HG02798 (cell line): ENCODE data around the gene GDF11.
A peak's percentile ranks its signal among the peaks of the same experiment; 100 is the strongest.

Source experiments
- ATAC-seq: cut with Tn5 transposase; IDR thresholded peaks from one replicate; pipeline ENCODE4 v1.9.1; 2021; ENCODE audit warnings: mild to moderate bottlenecking; ENCODE audit not compliant: unreplicated experiment, poor library complexity

GDF11 gene

DNA sequence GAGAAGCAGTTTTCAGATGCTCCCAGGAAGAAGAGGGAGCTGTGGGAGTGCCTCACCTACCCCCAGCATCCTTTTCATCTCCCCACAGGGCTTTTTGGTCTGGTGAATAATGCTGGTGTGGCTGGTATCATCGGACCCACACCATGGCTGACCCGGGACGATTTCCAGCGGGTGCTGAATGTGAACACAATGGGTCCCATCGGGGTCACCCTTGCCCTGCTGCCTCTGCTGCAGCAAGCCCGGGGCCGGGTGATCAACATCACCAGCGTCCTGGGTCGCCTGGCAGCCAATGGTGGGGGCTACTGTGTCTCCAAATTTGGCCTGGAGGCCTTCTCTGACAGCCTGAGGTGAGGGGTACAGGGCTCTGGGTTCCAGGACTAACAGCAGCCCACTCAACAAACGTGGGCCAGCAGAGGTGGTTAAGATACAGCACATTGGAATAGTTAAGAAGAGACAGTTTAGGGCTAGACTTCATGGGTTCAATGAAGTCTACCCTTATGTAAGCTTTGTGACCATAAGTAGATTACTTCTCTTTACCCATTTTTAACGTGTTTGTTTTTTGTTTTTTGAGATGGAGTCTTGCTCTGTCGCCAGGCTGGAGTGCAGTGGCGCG lies 21.2 kb upstream of the GDF11 start:
- ATAC-seq: no peak

DNA sequence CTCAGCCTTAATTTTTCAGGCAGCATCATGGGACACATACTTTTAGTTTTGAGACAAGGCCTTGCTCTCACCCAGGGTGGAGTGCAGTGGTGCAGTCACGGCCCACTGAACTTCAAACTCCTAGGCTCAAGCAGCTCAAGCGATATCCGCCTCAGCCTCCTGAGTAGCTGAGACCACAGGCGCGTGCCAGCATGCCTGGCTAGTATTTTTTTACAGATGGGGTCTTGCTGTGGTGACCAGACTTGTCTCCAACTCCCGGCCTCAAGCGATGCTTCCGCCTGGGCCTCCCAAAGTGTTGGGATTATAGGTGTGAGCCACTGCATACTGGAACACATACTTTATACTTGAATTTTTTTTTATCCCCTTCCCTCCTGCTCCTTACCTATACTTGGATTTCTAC lies 20.0 kb upstream of the GDF11 start:
- no peak for ATAC-seq

- ATAC-seq: no peak
Observed at GRCh38 chr12:55723516-55724225, 19.3 kb upstream of the GDF11 start.

DNA sequence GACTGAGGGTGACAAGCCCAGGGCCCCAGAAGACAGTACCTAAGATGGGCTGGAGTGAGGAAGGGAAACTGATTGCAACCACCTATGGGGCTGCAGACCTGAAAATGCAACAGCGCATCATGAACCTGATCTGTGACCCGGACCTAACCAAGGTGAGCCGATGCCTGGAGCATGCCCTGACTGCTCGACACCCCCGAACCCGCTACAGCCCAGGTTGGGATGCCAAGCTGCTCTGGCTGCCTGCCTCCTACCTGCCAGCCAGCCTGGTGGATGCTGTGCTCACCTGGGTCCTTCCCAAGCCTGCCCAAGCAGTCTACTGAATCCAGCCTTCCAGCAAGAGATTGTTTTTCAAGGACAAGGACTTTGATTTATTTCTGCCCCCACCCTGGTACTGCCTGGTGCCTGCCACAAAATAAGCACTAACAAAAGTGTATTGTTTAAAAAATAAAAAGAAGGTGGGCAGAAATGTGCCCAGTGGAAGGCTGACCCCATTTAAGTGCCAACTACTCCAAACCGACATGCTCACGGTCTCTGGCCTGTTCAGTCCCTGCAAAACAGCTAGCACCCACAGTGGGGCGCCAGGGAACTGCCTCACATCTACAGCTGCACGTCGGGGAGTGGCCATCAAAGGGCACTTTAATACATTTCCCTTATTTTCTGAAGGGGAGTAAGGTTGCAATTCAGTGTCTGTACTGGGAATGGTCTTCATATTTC lies 18.5 kb upstream of the GDF11 start:
- no peak for ATAC-seq

GRCh38 chr12:55724940-55725309 lies 18.0 kb upstream of the GDF11 start:
- ATAC-seq: no peak

DNA sequence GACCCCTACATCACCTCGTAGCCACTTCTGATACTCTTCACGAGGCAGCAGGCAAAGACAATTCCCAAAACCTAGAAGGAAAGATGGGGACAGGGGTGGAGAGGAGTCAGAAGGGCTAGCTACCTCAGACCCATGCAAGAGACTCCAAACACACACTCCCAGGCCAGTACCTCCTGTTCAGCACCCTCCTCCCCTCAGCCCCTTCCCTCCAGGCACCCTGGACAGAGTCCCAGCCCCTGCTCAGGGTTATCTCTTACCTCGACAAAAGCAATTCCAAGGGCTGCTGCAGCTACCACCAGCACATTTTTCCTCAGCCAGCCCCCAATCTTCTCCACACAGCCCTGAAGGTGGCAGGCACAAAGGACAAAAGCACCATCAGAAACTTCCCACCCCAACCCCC lies 17.4 kb upstream of the GDF11 start:
- no peak for ATAC-seq

DNA sequence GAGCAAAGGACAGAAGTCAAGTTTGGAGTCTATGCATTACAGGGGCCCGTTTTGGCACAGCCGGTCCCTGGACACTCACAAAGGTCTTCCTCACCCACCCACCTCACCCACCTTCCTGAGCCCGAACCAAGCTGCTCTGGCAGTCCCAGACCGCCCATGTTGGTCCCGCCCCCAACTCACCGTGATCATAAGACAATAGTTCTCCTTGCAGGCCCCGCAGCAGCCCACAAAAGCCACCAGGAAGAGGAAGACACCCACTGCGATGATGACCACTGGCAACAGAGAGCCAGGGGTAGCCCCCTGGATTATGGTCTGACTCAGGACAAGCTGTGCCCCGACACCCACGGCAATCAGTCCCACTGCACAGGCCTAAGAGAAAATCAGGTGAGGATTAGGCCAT lies 16.0 kb upstream of the GDF11 start:
- no peak for ATAC-seq

DNA sequence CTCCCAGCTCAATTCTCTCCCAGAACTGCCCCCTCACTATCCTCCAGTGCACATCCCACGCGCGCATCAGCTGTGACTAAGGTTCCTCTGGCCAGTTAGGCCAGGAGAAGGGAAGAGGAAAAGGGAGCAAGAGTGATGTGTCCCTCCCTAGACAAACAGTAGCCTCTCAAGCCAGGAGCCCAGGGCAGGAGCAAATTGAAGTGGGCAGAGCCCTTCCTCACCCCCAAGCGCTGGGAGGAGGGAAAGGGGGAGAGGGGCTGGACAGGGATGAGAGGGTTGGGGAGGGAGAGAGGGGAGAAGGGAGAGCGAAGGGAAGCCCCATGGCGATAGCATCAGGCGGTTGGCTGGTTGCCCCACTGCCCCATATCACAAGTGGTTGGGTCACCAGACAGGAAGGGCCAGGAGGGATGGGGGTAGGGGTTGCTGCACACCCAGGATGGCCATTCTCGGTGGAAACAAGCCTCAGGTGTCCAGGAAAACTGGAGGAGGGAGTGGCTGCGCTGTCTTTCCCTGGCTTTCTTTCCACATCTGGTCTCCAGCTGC lies 15.2 kb upstream of the GDF11 start:
- ATAC-seq: no peak

DNA sequence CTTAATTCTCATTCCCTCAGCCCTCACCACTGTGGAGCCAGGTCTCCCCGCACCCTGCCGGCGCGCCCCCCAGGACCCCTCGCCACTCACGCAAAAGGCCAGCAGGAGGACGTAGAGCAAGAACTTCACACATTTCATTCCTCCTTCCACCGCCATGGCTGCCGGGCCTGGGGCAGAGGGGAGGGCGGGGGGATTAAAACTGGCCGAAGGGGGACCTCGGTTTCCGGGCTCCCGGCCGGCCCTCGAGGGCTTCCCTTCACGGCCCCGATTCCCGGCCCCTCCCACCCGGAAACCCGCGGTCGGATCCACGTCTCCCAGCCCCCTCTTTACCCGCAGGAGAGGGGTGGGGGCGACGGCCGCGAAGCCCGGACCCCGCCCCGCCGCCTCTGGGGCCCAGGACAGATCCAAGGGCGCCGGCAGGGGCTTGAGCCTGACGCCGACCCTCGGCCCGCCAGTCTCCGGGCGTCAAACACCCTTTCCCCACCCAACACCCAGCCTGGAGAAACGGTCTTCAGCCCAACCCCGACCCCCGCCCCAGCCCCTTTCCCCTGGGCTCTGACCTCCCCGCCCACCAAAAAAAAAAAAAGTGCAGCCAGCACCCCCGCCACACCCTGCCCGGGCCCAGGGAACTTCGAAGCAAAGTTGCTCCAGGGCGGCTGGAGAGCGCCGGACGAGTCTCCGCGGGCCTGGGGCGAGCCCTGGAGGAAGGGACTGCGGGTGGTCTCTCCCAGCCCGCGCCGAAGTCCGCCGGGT lies 14.6 kb upstream of the GDF11 start:
- ATAC-seq: no peak

- ATAC-seq: peak; percentile 82
Observed at GRCh38 chr12:55728939-55729818, 13.7 kb upstream of the GDF11 start, which contains the start of gene CD63. CD63 (minus strand) TSS chr12:55729009; CDS start chr12:55728341, 668 bp downstream.

GRCh38 chr12:55729819-55730818 lies 12.8 kb upstream of the GDF11 start:
- peak; percentile 36 for ATAC-seq

DNA sequence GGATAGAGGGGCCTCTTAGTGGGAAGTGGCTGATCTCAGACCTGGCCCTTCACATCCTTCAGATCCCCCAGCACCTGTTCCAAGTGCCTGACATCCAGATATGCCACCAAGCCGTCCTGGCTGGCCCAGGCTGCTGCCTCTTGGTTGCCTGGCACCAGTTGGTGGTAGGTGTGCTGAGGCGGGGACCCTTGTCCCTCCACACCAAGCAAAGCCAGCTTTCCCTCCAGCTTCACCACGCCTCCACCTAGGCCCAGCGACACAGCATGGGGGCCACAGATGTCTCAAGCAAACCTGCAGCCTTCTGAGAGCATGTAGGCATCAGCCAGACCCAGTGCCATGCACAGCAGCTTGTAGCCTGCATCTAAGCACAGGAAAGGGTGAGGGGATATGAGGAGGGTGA lies 10.6 kb upstream of the GDF11 start:
- ATAC-seq: no peak

GRCh38 chr12:55733021-55733555 lies 9.8 kb upstream of the GDF11 start:
- no peak for ATAC-seq

GRCh38 chr12:55733858-55734257 lies 9.1 kb upstream of the GDF11 start:
- no peak for ATAC-seq

- no peak for ATAC-seq
Observed at GRCh38 chr12:55734595-55734994, 8.3 kb upstream of the GDF11 start.

DNA sequence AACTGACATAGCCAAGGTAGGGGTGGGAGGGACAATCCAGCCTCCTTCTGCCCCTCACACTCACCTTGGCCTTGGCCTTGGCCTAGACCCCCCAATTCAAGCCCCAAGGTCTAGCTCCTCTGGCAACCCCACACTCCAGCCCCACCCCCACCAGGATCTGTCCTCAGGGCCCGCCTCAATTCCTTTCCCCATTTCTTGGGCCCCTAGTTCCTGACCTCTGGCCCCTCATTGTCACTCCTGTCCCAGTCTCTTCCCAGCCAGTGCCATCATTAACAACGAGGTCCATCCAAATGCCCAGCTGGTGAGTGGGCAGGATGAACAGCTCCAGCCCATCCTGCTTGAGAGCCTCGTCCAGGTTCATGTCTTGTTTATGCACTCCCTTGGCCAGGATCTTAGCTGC lies 6.8 kb upstream of the GDF11 start:
- ATAC-seq: no peak

GRCh38 chr12:55736780-55737580 lies 5.9 kb upstream of the GDF11 start:
- peak; percentile 47 for ATAC-seq
